Spleen (tissue), 11 donors: ENCODE data around the gene TTC7B. TPM values are rescaled to one million over a fixed set of nuclear protein-coding genes. Genes with fewer than 3 reads are reported as not detected.

Experiments used
- DNase-seq: peaks from one replicate; pipeline ENCODE4 v3.0.0-alpha.2; 2020
- H3K27ac ChIP-seq, 8 donors: fragments of 200-600 bp; sonication (generic) in 7 of 8; 1 replicate in 4 of 8; 2 replicates in 4 of 8; pipeline versions ENCODE4 v1.5.0 to v1.8.0; 2016 to 2021; ENCODE audit warnings: inconsistent platforms in 4 of 8, mild to moderate bottlenecking in 4 of 8, moderate library complexity in 1 of 8
- H3K27me3 ChIP-seq, 7 donors: fragments of 200-600 bp; sonication (generic) in 6 of 7; replicated peaks in 1 of 7; 1 replicate in 4 of 7; 2 replicates in 3 of 7; pipeline versions ENCODE4 v1.5.0 to v1.8.0; 2016 to 2021; ENCODE audit warnings: inconsistent platforms in 3 of 7, mild to moderate bottlenecking in 1 of 7
- H3K36me3 ChIP-seq, 6 donors: fragments of 200-600 bp; sonication (generic) in 5 of 6; 1 replicate in 4 of 6; 2 replicates in 2 of 6; pipeline versions ENCODE4 v1.5.0 to v1.8.0; 2016 to 2021; ENCODE audit warnings: inconsistent platforms in 2 of 6
- H3K4me1 ChIP-seq, 6 donors: fragments of 200-600 bp; sonication (generic) in 5 of 6; 1 replicate in 3 of 6; 2 replicates in 3 of 6; pipeline versions ENCODE4 v1.5.0 to v1.8.0; 2016 to 2021; ENCODE audit warnings: inconsistent platforms in 3 of 6
- H3K4me3 ChIP-seq, 8 donors: fragments of 200-600 bp; sonication (generic) in 7 of 8; 1 replicate in 4 of 8; 2 replicates in 4 of 8; pipeline versions ENCODE4 v1.5.0 to v1.8.0; 2016 to 2021; ENCODE audit warnings: inconsistent platforms in 4 of 8, mild to moderate bottlenecking in 4 of 8, moderate library complexity in 2 of 8
- H3K9me3 ChIP-seq, 8 donors: fragments of 200-600 bp; sonication (generic) in 7 of 8; 1 replicate in 4 of 8; 2 replicates in 4 of 8; pipeline versions ENCODE4 v1.5.0 to v1.8.0; 2016 to 2021; ENCODE audit warnings: inconsistent platforms in 4 of 8
- POLR2A ChIP-seq, 3 donors: fragments of 450-650 bp; IDR thresholded peaks; one replicate each; pipeline ENCODE4 v1.5.1; 2017; ENCODE audit warnings: antibody characterized with exemption in 3 of 3, mild to moderate bottlenecking in 1 of 3
- POLR2AphosphoS5 ChIP-seq, 3 donors: sonication (generic); formaldehyde crosslinking; IDR thresholded peaks; one replicate each; pipeline ENCODE4 v1.5.1; 2017; ENCODE audit warnings: antibody characterized with exemption in 3 of 3
- WGBS, 5 donors: extraction: QIAGEN DNeasy Blood & Tissue Kit in 3 of 5; methylation state at CpG; one replicate each; pipeline versions ENCODE4 v1.1.5 to v1.1.7; 2013 to 2018; 5-methylcytosine and 5-hydroxymethylcytosine counted together
- intact Hi-C: fragments of 100-400 bp; cut with DNase I; formaldehyde crosslinking; loops from one replicate; pipeline ENCODE4 v1.15.0; 2023; ENCODE audit warnings: low total_unique reads
- polyA plus RNA-seq, 3 donors: library from polyadenylated mRNA; stranded (reverse); fragments of 200-250 nt; gene quantifications; one replicate each; pipeline ENCODE4 v1.2.1, GENCODE V29; 2013
- total RNA-seq, 7 donors: library from RNA; depleted of rRNA in 3 of 7; stranded (reverse); fragments of >200 nt in 3 of 7; fragmentation: NEBNext Ultra II Directional in 4 of 7; extraction: Animal tissue kit (Norgen Biotek cat#: 25700) in 4 of 7; gene quantifications; one replicate each; pipeline versions ENCODE4 v1.1.0 to v1.2.1, GENCODE V29; 2016 to 2021
- TF ChIP-seq, protein P1 (sequence below), 11 experiments: fragments of 200-600 bp in 7 of 11; fragments of 450-650 bp in 4 of 11; sonication (generic) in 4 of 11; IDR thresholded peaks in 8 of 11; conservative IDR thresholded peaks in 3 of 11; 1 replicate in 7 of 11; 2 replicates in 4 of 11; pipeline versions ENCODE4 v1.4.0 to v1.8.0; 2016 to 2021; ENCODE audit warnings: antibody characterized with exemption in 11 of 11, inconsistent platforms in 4 of 11, mild to moderate bottlenecking in 1 of 11
- donor health status: healthy with polysubstance abuse.
- donor health status: DM: no; HTN: no; CAD: no; lungs with moderate emphysema.
- donor health status: DM: no; HTN: no; CAD: no.
- donor health status: Bipolar disorder and iron deficiency.
- donor health status: healthy.
- donor health status: DM: no; HTN: no; CAD: no.
- donor health status: DM: yes; HTN: yes; CAD: no.

The TTC7B gene
- total and polyA plus RNA-seq, 10 donors, result 6.6 to 98.4 (median 62.6) TPM

DNA sequence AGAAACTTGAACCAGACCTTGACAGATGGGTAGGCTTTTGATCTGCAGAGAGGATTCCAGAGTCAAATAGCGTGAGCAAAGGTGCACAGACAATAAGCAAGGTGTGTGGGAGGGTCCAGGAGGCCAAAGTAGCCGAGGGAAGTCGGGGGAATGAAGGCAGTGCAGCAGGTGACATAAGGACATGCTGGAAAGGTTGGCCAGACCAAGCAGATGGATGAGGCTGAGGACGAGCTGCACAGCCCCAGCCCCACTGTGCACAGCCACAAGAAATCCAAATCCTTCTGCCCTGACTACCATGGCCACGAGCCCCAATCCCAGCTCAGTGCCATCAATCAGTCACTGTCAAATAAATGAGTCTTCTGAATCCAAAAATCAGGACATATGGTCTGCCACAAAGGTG is 5.4 kb downstream of the TTC7B start:
- no peaks in the 10 kb centered on the region for H3K27me3 ChIP-seq
- TF ChIP-seq, protein P1, sequence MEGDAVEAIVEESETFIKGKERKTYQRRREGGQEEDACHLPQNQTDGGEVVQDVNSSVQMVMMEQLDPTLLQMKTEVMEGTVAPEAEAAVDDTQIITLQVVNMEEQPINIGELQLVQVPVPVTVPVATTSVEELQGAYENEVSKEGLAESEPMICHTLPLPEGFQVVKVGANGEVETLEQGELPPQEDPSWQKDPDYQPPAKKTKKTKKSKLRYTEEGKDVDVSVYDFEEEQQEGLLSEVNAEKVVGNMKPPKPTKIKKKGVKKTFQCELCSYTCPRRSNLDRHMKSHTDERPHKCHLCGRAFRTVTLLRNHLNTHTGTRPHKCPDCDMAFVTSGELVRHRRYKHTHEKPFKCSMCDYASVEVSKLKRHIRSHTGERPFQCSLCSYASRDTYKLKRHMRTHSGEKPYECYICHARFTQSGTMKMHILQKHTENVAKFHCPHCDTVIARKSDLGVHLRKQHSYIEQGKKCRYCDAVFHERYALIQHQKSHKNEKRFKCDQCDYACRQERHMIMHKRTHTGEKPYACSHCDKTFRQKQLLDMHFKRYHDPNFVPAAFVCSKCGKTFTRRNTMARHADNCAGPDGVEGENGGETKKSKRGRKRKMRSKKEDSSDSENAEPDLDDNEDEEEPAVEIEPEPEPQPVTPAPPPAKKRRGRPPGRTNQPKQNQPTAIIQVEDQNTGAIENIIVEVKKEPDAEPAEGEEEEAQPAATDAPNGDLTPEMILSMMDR (IDR thresholded peaks at IDR 0.05 in 8 of 11, conservative IDR thresholded peaks at IDR 0.05 in 3 of 11), result no peak
- no peak for TF ChIP-seq POLR2A (IDR thresholded peaks at IDR 0.05)
- TF ChIP-seq POLR2AphosphoS5 (IDR thresholded peaks at IDR 0.05), result no peak
- no peaks in the 10 kb centered on the region for H3K9me3 ChIP-seq
- no peaks in the 10 kb centered on the region for H3K36me3 ChIP-seq
- 74 to 88% (median 80%) methylated on average over 4 to 5 of the region's 5 CpGs for WGBS, 5 donors
- no peak overlapping the region for H3K4me3 ChIP-seq
- peaks cover 12 to 63% (median 44%) of the 10 kb centered on the region in 6 donors for H3K4me1 ChIP-seq
- intact Hi-C loops, result no loop called here
- no peak for DNase-seq
- no peak overlapping the region for H3K27ac ChIP-seq

DNA sequence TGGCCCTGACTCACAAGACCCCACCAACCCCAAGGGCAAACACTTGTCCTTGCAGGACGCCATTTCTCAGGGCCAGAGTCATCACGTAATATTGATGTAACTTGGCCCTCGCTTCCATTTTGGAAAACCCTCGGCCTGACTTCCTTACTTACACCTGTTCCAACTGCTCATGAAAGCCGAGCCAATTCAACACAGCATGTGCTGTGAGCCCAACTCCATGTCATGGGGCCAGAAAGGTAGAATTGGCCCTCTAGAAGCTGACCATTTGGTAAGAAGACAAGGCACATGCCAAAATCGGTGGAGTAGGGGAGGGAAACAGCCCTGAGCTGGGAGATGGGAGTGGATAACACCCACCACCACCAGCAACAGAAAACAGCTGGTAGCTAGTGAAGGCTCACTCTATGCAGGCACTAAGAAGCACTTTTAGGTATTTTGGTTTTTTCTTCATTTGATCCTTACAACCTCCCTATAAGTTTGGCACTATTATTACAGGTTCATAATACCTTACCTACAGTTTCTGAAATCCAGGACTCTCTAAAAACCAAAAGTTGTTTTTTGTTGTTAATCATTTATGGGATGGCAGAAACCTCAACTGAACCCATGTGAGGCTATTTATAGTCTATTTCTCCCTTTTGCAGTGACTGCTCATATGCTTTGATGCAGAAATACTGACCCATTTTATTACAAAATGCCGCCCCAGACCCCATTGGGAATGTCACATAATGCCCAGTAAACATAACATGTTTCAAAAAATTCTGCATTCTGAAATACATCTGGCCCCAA is 6.5 kb downstream of the TTC7B start:
- peaks cover 12 to 63% (median 44%) of the 10 kb centered on the region in 6 donors for H3K4me1 ChIP-seq
- intact Hi-C loops, result no loop called here
- H3K27me3 ChIP-seq, result no peaks in the 10 kb centered on the region
- 90 to 94% (median 92%) methylated on average over 7 of the region's 7 CpGs for WGBS, 5 donors
- H3K36me3 ChIP-seq, result no peaks in the 10 kb centered on the region
- H3K9me3 ChIP-seq, result no peaks in the 10 kb centered on the region
- TF ChIP-seq, protein P1 (IDR thresholded peaks at IDR 0.05 in 8 of 11, conservative IDR thresholded peaks at IDR 0.05 in 3 of 11), result no peak
- TF ChIP-seq POLR2A (IDR thresholded peaks at IDR 0.05) (no peak), POLR2AphosphoS5 (IDR thresholded peaks at IDR 0.05) (no peak)
- H3K4me3 ChIP-seq, result no peak overlapping the region
- DNase-seq, result no peak
- H3K27ac ChIP-seq, result no peak overlapping the region

- H3K9me3 ChIP-seq, result no peaks in the 10 kb centered on the region
- intact Hi-C loops, result no loop called here
- H3K27ac ChIP-seq, result peak overlapping the region in 1 of 8 donors; percentile 33
- no peaks in the 10 kb centered on the region for H3K36me3 ChIP-seq
- TF ChIP-seq POLR2AphosphoS5 (IDR thresholded peaks at IDR 0.05), result no peak
- TF ChIP-seq, protein P1 (IDR thresholded peaks at IDR 0.05 in 8 of 11, conservative IDR thresholded peaks at IDR 0.05 in 3 of 11), result no peak
- TF ChIP-seq POLR2A (IDR thresholded peaks at IDR 0.05), result no peak
- H3K4me3 ChIP-seq, result no peak overlapping the region
- 84 to 90% (median 88%) methylated on average over 15 of the region's 15 CpGs for WGBS, 5 donors
- no peaks in the 10 kb centered on the region for H3K27me3 ChIP-seq
- H3K4me1 ChIP-seq, result peaks cover 12 to 63% (median 48%) of the 10 kb centered on the region in 6 donors
- no peak for DNase-seq
These were observed 7.3 kb downstream of the TTC7B start for GRCh38 chr14:90808759-90809529.

- peak overlapping the region in 4 of 8 donors; percentile 73 to 84 (median 81) for H3K27ac ChIP-seq
- peaks cover 5 to 65% (median 52%) of the 10 kb centered on the region in 6 donors for H3K4me1 ChIP-seq
- no peaks in the 10 kb centered on the region for H3K27me3 ChIP-seq
- 61 to 85% (median 80%) methylated on average over 6 of the region's 6 CpGs for WGBS, 5 donors
- TF ChIP-seq POLR2AphosphoS5 (IDR thresholded peaks at IDR 0.05) (no peak), POLR2A (IDR thresholded peaks at IDR 0.05) (no peak)
- TF ChIP-seq, protein P1 (IDR thresholded peaks at IDR 0.05 in 8 of 11, conservative IDR thresholded peaks at IDR 0.05 in 3 of 11), result no peak
- H3K36me3 ChIP-seq, result no peaks in the 10 kb centered on the region
- H3K9me3 ChIP-seq, result no peaks in the 10 kb centered on the region
- no peak overlapping the region for H3K4me3 ChIP-seq
- no peak for DNase-seq
- intact Hi-C loops, result no loop called here
These were observed 9.2 kb downstream of the TTC7B start for GRCh38 chr14:90807060-90807459.
